PC-9 (cell line): ENCODE data around the gene DNASE1L1. TPM values are rescaled to one million over a fixed set of nuclear protein-coding genes. Genes with fewer than 3 reads are reported as not detected.
A peak's percentile ranks its signal among the peaks of the same experiment; 100 is the strongest.

ENCODE experiments used
- BruUV-seq: library from RNA; stranded (reverse); fragments of 400-500 nt; replicated peaks from 2 replicates; lab custom pipeline; 2021; lab: Mats Ljungman, UMichigan
- CTCF ChIA-PET: fragments of 300-600 bp; sonication (Branson Sonifier 250); formaldehyde crosslinking; loops from one replicate; lab custom pipeline; 2022; ENCODE audit warnings: antibody characterized with exemption; lab: Charles Lee
- POLR2A ChIA-PET: fragments of 300-600 bp; sonication (Branson Sonifier 250); formaldehyde crosslinking; loops from one replicate; lab custom pipeline; 2022; ENCODE audit warnings: antibody characterized with exemption; ENCODE audit not compliant: unreplicated experiment; lab: Charles Lee
- DNase-seq, 2 experiments: peaks; one replicate each; pipeline versions ENCODE4 v3.0.0 to v3.0.0-alpha.2; 2015 to 2022; ENCODE audit warnings: mixed read lengths in 1 of 2
- H2AFZ ChIP-seq: fragments of 200-600 bp; sonication (generic); 2 replicates; pipeline ENCODE4 v1.8.1; 2017; ENCODE audit warnings: antibody characterized with exemption
- H3F3A ChIP-seq: fragments of 200-600 bp; sonication (generic); 2 replicates; pipeline ENCODE4 v1.8.1; 2017; ENCODE audit warnings: antibody characterized with exemption, mild to moderate bottlenecking, low read depth; ENCODE audit not compliant: insufficient read depth
- H3K27ac ChIP-seq: fragments of 200-600 bp; sonication (generic); 2 replicates; pipeline ENCODE4 v1.6.1; 2016; ENCODE audit warnings: mixed run types
- H3K27me3 ChIP-seq: fragments of 200-600 bp; sonication (generic); 2 replicates; pipeline ENCODE4 v1.6.1; 2016; ENCODE audit warnings: low read depth, mixed run types; ENCODE audit not compliant: insufficient read depth
- H3K36me3 ChIP-seq: fragments of 200-600 bp; sonication (generic); 2 replicates; pipeline ENCODE4 v1.6.1; 2016; ENCODE audit warnings: low read depth, mixed run types
- H3K4me1 ChIP-seq: fragments of 200-600 bp; sonication (generic); replicated peaks from 2 replicates; pipeline ENCODE4 v1.6.1; 2016; ENCODE audit warnings: mixed run types; ENCODE audit not compliant: insufficient read depth
- H3K4me2 ChIP-seq: fragments of 200-600 bp; sonication (generic); 2 replicates; pipeline ENCODE4 v1.6.1; 2017; ENCODE audit warnings: mixed run types
- H3K4me3 ChIP-seq: fragments of 200-600 bp; sonication (generic); 2 replicates; pipeline ENCODE4 v1.6.1; 2016; ENCODE audit warnings: mixed run types
- H3K79me2 ChIP-seq: fragments of 200-600 bp; sonication (generic); 2 replicates; pipeline ENCODE4 v1.6.1; 2017; ENCODE audit warnings: low read depth, mixed run types
- H3K9me2 ChIP-seq: fragments of 200-600 bp; sonication (generic); 2 replicates; pipeline ENCODE4 v1.8.1; 2017; ENCODE audit warnings: mild to moderate bottlenecking; ENCODE audit not compliant: insufficient read depth
- H3K9me3 ChIP-seq: fragments of 200-600 bp; sonication (generic); 2 replicates; pipeline ENCODE4 v1.8.1; 2016; ENCODE audit warnings: low read depth; ENCODE audit not compliant: insufficient read depth
- H4K20me1 ChIP-seq: fragments of 200-600 bp; sonication (generic); 2 replicates; pipeline ENCODE4 v1.8.1; 2017; ENCODE audit not compliant: insufficient read depth
- EZH2 ChIP-seq: fragments of 200-600 bp; sonication (generic); IDR thresholded peaks from 2 replicates; pipeline ENCODE4 v1.8.0; 2017; ENCODE audit warnings: antibody characterized with exemption, low read depth
- intact Hi-C: fragments of 100-400 bp; cut with micrococcal nuclease; formaldehyde crosslinking; loops from one replicate; pipeline ENCODE4 v1.10.0; 2022; ENCODE audit not compliant: unreplicated experiment
- total RNA-seq: library from RNA; stranded (reverse); gene quantifications from 2 replicates; pipeline ENCODE4 v1.2.3, GENCODE V29; 2021
- TF ChIP-seq, protein P1 (sequence below): fragments of 200-600 bp; sonication (generic); conservative IDR thresholded peaks from 2 replicates; pipeline ENCODE4 v1.6.1; 2017; ENCODE audit warnings: mixed run types, antibody characterized with exemption, mild to moderate bottlenecking, moderate library complexity

Gene DNASE1L1
- total RNA-seq, 1 experiment from 2014 or later = 28.3 TPM

- TSS peak; percentile 55 for BruUV-seq
- intact Hi-C loops = no loop called here
- ChIA-PET CTCF (no interaction called here), POLR2A (interaction anchor here (0.6 kb wide), 1 partner anchor 110 kb away, joined by 4 read pairs; no protein-coding TSS in a partner anchor)
- peak overlapping the region; percentile 69 for H3K4me2 ChIP-seq
- H2AFZ ChIP-seq = no peak overlapping the region
- H4K20me1 ChIP-seq = no peaks in the 10 kb centered on the region
- no peaks in the 10 kb centered on the region for H3F3A ChIP-seq
- peak overlapping the region; percentile 57 for H3K4me3 ChIP-seq
- TF ChIP-seq, protein P1, sequence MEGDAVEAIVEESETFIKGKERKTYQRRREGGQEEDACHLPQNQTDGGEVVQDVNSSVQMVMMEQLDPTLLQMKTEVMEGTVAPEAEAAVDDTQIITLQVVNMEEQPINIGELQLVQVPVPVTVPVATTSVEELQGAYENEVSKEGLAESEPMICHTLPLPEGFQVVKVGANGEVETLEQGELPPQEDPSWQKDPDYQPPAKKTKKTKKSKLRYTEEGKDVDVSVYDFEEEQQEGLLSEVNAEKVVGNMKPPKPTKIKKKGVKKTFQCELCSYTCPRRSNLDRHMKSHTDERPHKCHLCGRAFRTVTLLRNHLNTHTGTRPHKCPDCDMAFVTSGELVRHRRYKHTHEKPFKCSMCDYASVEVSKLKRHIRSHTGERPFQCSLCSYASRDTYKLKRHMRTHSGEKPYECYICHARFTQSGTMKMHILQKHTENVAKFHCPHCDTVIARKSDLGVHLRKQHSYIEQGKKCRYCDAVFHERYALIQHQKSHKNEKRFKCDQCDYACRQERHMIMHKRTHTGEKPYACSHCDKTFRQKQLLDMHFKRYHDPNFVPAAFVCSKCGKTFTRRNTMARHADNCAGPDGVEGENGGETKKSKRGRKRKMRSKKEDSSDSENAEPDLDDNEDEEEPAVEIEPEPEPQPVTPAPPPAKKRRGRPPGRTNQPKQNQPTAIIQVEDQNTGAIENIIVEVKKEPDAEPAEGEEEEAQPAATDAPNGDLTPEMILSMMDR = no peak
- TF ChIP-seq EZH2 = no peak
- DNase-seq = no peak
- H3K79me2 ChIP-seq = peaks cover 12% of the 10 kb centered on the region; the same call in 1 of the 2 replicates
- no peaks in the 10 kb centered on the region for H3K9me3 ChIP-seq
- no peaks in the 10 kb centered on the region for H3K27me3 ChIP-seq
- no peaks in the 10 kb centered on the region for H3K4me1 ChIP-seq
- H3K27ac ChIP-seq = 0 out of 2 replicates have a peak overlapping the region, but pooled peaks have one; percentile 3
- no peaks in the 10 kb centered on the region for H3K36me3 ChIP-seq
- no peaks in the 10 kb centered on the region for H3K9me2 ChIP-seq
Measured at GRCh38 chrX:154380153-154380552, 28.9 kb downstream of the DNASE1L1 start.

- BruUV-seq = no TSS peak
- H3K4me1 ChIP-seq = no peaks in the 10 kb centered on the region
- peak overlapping the region; percentile 69 for H3K4me2 ChIP-seq
- intact Hi-C loops = loop anchor here (1.0 to 10.0 kb wide), 5 partner anchors 385 to 782 kb away; partner anchors contain the start of genes CCNQ, DKC1, F8 and FUNDC2
- no peaks in the 10 kb centered on the region for H3F3A ChIP-seq
- CTCF ChIA-PET = no interaction called here
- peaks cover 12% of the 10 kb centered on the region; the same call in 1 of the 2 replicates for H3K79me2 ChIP-seq
- POLR2A ChIA-PET = no interaction called here
- H3K27me3 ChIP-seq = no peaks in the 10 kb centered on the region
- no peaks in the 10 kb centered on the region for H3K9me3 ChIP-seq
- H2AFZ ChIP-seq = no peak overlapping the region
- DNase-seq = no peak
- TF ChIP-seq, protein P1 = no peak
- TF ChIP-seq EZH2 = no peak
- no peaks in the 10 kb centered on the region for H4K20me1 ChIP-seq
- no peaks in the 10 kb centered on the region for H3K36me3 ChIP-seq
- H3K9me2 ChIP-seq = no peaks in the 10 kb centered on the region
- peak overlapping the region; percentile 61 for H3K27ac ChIP-seq
- peak overlapping the region; percentile 57 for H3K4me3 ChIP-seq
Measured at GRCh38 chrX:154379569-154379951, 29.5 kb downstream of the DNASE1L1 start.

- CTCF ChIA-PET = no interaction called here
- H3K4me1 ChIP-seq = no peaks in the 10 kb centered on the region
- H4K20me1 ChIP-seq = no peaks in the 10 kb centered on the region
- H3K4me2 ChIP-seq = peak within 1 kb of the TSS; percentile 72
- POLR2A ChIA-PET = interaction anchor here (0.7 kb wide), 2 partner anchors 9 to 39 kb away, joined by 3 to 4 read pairs; no protein-coding TSS in a partner anchor
- no peaks in the 10 kb centered on the region for H3K36me3 ChIP-seq
- H2AFZ ChIP-seq = no peak within 1 kb of the TSS
- H3K9me2 ChIP-seq = no peaks in the 10 kb centered on the region
- H3K27ac ChIP-seq = peak within 1 kb of the TSS; percentile 61
- no peak for TF ChIP-seq EZH2
- TF ChIP-seq, protein P1 = no peak
- no peaks in the 10 kb centered on the region for H3F3A ChIP-seq
- DNase-seq = peak; percentile 86 to 100
- intact Hi-C loops = loop anchor here (1.0 to 10.0 kb wide), 6 partner anchors 10 to 782 kb away; partner anchors contain the start of genes CCNQ, DKC1, F8 and FUNDC2
- BruUV-seq = no TSS peak
- H3K9me3 ChIP-seq = no peaks in the 10 kb centered on the region
- H3K27me3 ChIP-seq = no peaks in the 10 kb centered on the region
- peaks cover 12% of the 10 kb centered on the region; the same call in 1 of the 2 replicates for H3K79me2 ChIP-seq
- peak within 1 kb of the TSS; percentile 57 for H3K4me3 ChIP-seq
Measured at GRCh38 chrX:154378799-154379568, 30.1 kb downstream of the DNASE1L1 start, which contains the start of gene EMD. EMD (plus strand) TSS chrX:154379295; CDS start chrX:154379485, 190 bp downstream.
